Activated CD8-positive, alpha-beta T cell treated with anti-CD3 and anti-CD28 coated beads, Interleukin-2, amount 10 ng/mL, durations not matched to agents 7 days and 5 days (primary cell): ENCODE data around the gene CMTM3. TPM values are rescaled to one million over a fixed set of nuclear protein-coding genes. Genes with fewer than 3 reads are reported as not detected.

Source experiments
- total RNA-seq, 2 experiments: library from RNA; stranded (reverse); gene quantifications; one replicate each; pipeline ENCODE4 v1.2.3, GENCODE V29; 2021

Gene CMTM3
- total RNA-seq, 2 experiments from 2014 or later: 102 to 104 TPM

Other genes with a start within 250 kb of the CMTM3 start
- gene CDH5, start 238.0 kb upstream of the CMTM3 start, total RNA-seq: not detected
- gene BEAN1, start 177.4 kb upstream of the CMTM3 start, total RNA-seq: not detected
- 1 to 10 TPM; 5.7 to 6.4 TPM for gene TK2, start 54.6 kb upstream of the CMTM3 start, total RNA-seq
- 100 to 1,000 TPM; 137 to 139 TPM for gene CKLF, start 52.1 kb upstream of the CMTM3 start, total RNA-seq
- 10 to 100 TPM; 13.6 to 15.0 TPM for gene CMTM1, start 38.3 kb upstream of the CMTM3 start, total RNA-seq
- under 1 TPM; 0.68 to 0.82 TPM for gene CMTM2, start 25.2 kb upstream of the CMTM3 start, total RNA-seq
- 1 to 10 TPM; 1.2 TPM for gene CMTM4, start 92.0 kb downstream of the CMTM3 start, total RNA-seq
- gene DYNC1LI2, start 146.9 kb downstream of the CMTM3 start, total RNA-seq: 10 to 100 TPM; 56.5 to 63.1 TPM
- not detected for gene TERB1, start 196.9 kb downstream of the CMTM3 start, total RNA-seq
- 10 to 100 TPM; 77.3 to 84.1 TPM for gene NAE1, start 226.3 kb downstream of the CMTM3 start, total RNA-seq
- not detected for gene CA7, start 239.7 kb downstream of the CMTM3 start, total RNA-seq